Fibroblast of skin of right quadriceps (primary cell): ENCODE data around the gene GBP6.
"Not testable (repeated sequence)": the region's sequence is repeated elsewhere in the genome, so short reads cannot be mapped to it uniquely, and the experiment has no call there.

Experiments used
- DNase-seq: peaks from one replicate; pipeline ENCODE4 v3.0.0-alpha.2; 2013

The GBP6 gene

GRCh38 chr1:89378001-89378400 lies 14.1 kb downstream of the GBP6 start:
- DNase-seq = no peak

GRCh38 chr1:89381618-89382017 lies 17.8 kb downstream of the GBP6 start:
- DNase-seq = no peak

- DNase-seq = no peak
Measured at GRCh38 chr1:89382479-89382878, 18.6 kb downstream of the GBP6 start.

GRCh38 chr1:89383185-89383584 lies 19.3 kb downstream of the GBP6 start:
- DNase-seq = no peak

GRCh38 chr1:89390707-89391106 lies 26.8 kb downstream of the GBP6 start:
- DNase-seq = no peak

- no peak for DNase-seq
Measured at GRCh38 chr1:89391686-89392085, 27.8 kb downstream of the GBP6 start.

- no peak for DNase-seq
Measured at GRCh38 chr1:89394851-89395250, 31.0 kb downstream of the GBP6 start.

GRCh38 chr1:89396902-89397301 lies 33.0 kb downstream of the GBP6 start:
- no peak for DNase-seq

- DNase-seq = no peak
Measured at GRCh38 chr1:89405275-89405929, 41.5 kb downstream of the GBP6 start.

- no peak for DNase-seq
Measured at GRCh38 chr1:89407360-89407759, 43.5 kb downstream of the GBP6 start.

- DNase-seq = not testable (repeated sequence)
Measured at GRCh38 chr1:89407768-89408167, 43.9 kb downstream of the GBP6 start.

- no peak for DNase-seq
Measured at GRCh38 chr1:89425056-89425455, 61.2 kb downstream of the GBP6 start.

GRCh38 chr1:89429062-89429461 lies 65.2 kb downstream of the GBP6 start:
- DNase-seq = no peak

GRCh38 chr1:89429681-89430080 lies 65.8 kb downstream of the GBP6 start:
- DNase-seq = not testable (repeated sequence)

GRCh38 chr1:89433421-89433820 lies 69.6 kb downstream of the GBP6 start:
- DNase-seq = no peak

GRCh38 chr1:89434058-89434780 lies 70.4 kb downstream of the GBP6 start:
- DNase-seq = not testable (repeated sequence)
